IMR-90 (cell line): ENCODE results near the gene INPPL1. TPM values are rescaled to one million over a fixed set of nuclear protein-coding genes. Genes with fewer than 3 reads are reported as not detected.
A peak's percentile ranks its signal among the peaks of the same experiment; 100 is the strongest.

Source experiments
- ATAC-seq: fragments of 200-7000 bp; cut with Tn5 transposase; 2 replicates; pipeline ENCODE4 v1.9.1; 2020; ENCODE audit warnings: low read depth, mild to moderate bottlenecking, moderate library complexity
- BruUV-seq: library from RNA; stranded (reverse); fragments of 400-500 nt; replicated peaks from 2 replicates; lab custom pipeline; 2021; lab: Mats Ljungman, UMichigan
- CTCF ChIA-PET: fragments of 300-600 bp; formaldehyde crosslinking; extraction: SDS; loops from one replicate; lab custom pipeline; 2021; ENCODE audit warnings: antibody characterized with exemption; lab: Yijun Ruan, JAX
- POLR2A ChIA-PET: fragments of 300-600 bp; sonication (Branson Sonifier 250); formaldehyde crosslinking; loops from one replicate; lab custom pipeline; 2022; ENCODE audit warnings: antibody characterized with exemption; ENCODE audit not compliant: unreplicated experiment; lab: Charles Lee
- DNase-seq: peaks from one replicate; pipeline ENCODE4 v3.0.0; 2013
- H2AFZ ChIP-seq: replicated peaks from 2 replicates; pipeline ENCODE3; 2013; ENCODE audit warnings: low read length, mild to moderate bottlenecking; ENCODE audit not compliant: poor library complexity
- H2AK5ac ChIP-seq: 2 replicates; pipeline ENCODE4 v1.6.1; 2013; ENCODE audit warnings: low read depth, low read length, inconsistent platforms
- H2AK9ac ChIP-seq: replicated peaks from 2 replicates; pipeline ENCODE3; 2013; ENCODE audit warnings: mild to moderate bottlenecking, low read depth, low read length, moderate library complexity; ENCODE audit not compliant: poor library complexity
- H2BK120ac ChIP-seq: 2 replicates; pipeline ENCODE4 v1.6.1; 2013; ENCODE audit warnings: low read depth, low read length, inconsistent platforms
- H2BK15ac ChIP-seq: 3 replicates; pipeline ENCODE4 v1.6.1; 2013; ENCODE audit warnings: low read depth, low read length, inconsistent platforms
- H2BK20ac ChIP-seq: 2 replicates; pipeline ENCODE4 v1.6.1; 2013; ENCODE audit warnings: low read depth, mild to moderate bottlenecking, inconsistent platforms, low read length, moderate library complexity
- H2BK5ac ChIP-seq: 2 replicates; pipeline ENCODE4 v1.6.1; 2013; ENCODE audit warnings: mild to moderate bottlenecking, low read depth, low read length, inconsistent platforms; ENCODE audit not compliant: poor library complexity, severe bottlenecking
- H3K14ac ChIP-seq: replicated peaks from 2 replicates; pipeline ENCODE4 v1.6.1; 2013; ENCODE audit warnings: low read depth, low read length, inconsistent platforms
- H3K18ac ChIP-seq: 2 replicates; pipeline ENCODE4 v1.6.1; 2013; ENCODE audit warnings: low read depth, low read length, control low read depth
- H3K23ac ChIP-seq: 2 replicates; pipeline ENCODE4 v1.6.1; 2013; ENCODE audit warnings: low read depth, low read length, inconsistent platforms
- H3K27ac ChIP-seq: 2 replicates; pipeline ENCODE4 v1.5.1; 2013; ENCODE audit warnings: mild to moderate bottlenecking, control low read depth, low read length; ENCODE audit not compliant: insufficient read depth
- H3K27me3 ChIP-seq: 2 replicates; pipeline ENCODE4 v1.6.1; 2013; ENCODE audit warnings: low read length; ENCODE audit not compliant: control insufficient read depth, insufficient read depth
- H3K36me3 ChIP-seq: 2 replicates; pipeline ENCODE4 v1.6.1; 2013; ENCODE audit warnings: low read length, mixed read lengths; ENCODE audit not compliant: control insufficient read depth, insufficient read depth
- H3K4ac ChIP-seq: 2 replicates; pipeline ENCODE4 v1.6.1; 2013; ENCODE audit warnings: low read depth, low read length, inconsistent platforms
- H3K4me1 ChIP-seq: 2 replicates; pipeline ENCODE4 v1.6.1; 2013; ENCODE audit warnings: low read length, mixed read lengths; ENCODE audit not compliant: control insufficient read depth, insufficient read depth
- H3K4me2 ChIP-seq: 2 replicates; pipeline ENCODE4 v1.6.1; 2013; ENCODE audit warnings: low read depth, mild to moderate bottlenecking, control low read depth, low read length, moderate library complexity
- H3K4me3 ChIP-seq: 2 replicates; pipeline ENCODE4 v1.5.1; 2013; ENCODE audit warnings: low read depth, mild to moderate bottlenecking, control low read depth, low read length, moderate library complexity; ENCODE audit not compliant: insufficient read depth
- H3K56ac ChIP-seq: 2 replicates; pipeline ENCODE4 v1.6.1; 2013; ENCODE audit warnings: low read length, inconsistent platforms; ENCODE audit not compliant: insufficient read depth; ENCODE audit errors: extremely low read depth
- H3K79me1 ChIP-seq, 2 experiments: 2 replicates each; pipeline ENCODE4 v1.6.1; 2013; ENCODE audit warnings: low read length in 2 of 2, inconsistent platforms in 1 of 2, low read depth in 1 of 2
- H3K9ac ChIP-seq: 2 replicates; pipeline ENCODE4 v1.6.1; 2013; ENCODE audit warnings: low read depth, low read length, control low read depth
- H3K9me1 ChIP-seq: 2 replicates; pipeline ENCODE4 v1.6.1; 2013; ENCODE audit warnings: low read length, inconsistent platforms; ENCODE audit not compliant: insufficient read depth
- H3K9me3 ChIP-seq: 2 replicates; pipeline ENCODE4 v1.6.1; 2013; ENCODE audit warnings: low read length; ENCODE audit not compliant: control insufficient read depth, insufficient read depth
- H4K20me1 ChIP-seq: 2 replicates; pipeline ENCODE4 v1.6.1; 2013; ENCODE audit warnings: low read length, inconsistent platforms; ENCODE audit not compliant: insufficient read depth
- H4K5ac ChIP-seq: 2 replicates; pipeline ENCODE4 v1.6.1; 2013; ENCODE audit warnings: mild to moderate bottlenecking, low read depth, low read length, control low read depth
- H4K8ac ChIP-seq, 2 experiments: 2 replicates each; pipeline ENCODE4 v1.6.1; 2013; ENCODE audit warnings: low read depth in 2 of 2, low read length in 2 of 2, control low read depth in 1 of 2, inconsistent platforms in 1 of 2
- H4K91ac ChIP-seq: 2 replicates; pipeline ENCODE4 v1.6.1; 2013; ENCODE audit warnings: low read depth, low read length, inconsistent platforms; ENCODE audit not compliant: insufficient read depth
- BHLHE40 ChIP-seq: fragments of 150-350 bp; IDR thresholded peaks from 2 replicates; pipeline ENCODE4 v1.6.1; 2016; ENCODE audit warnings: mild to moderate bottlenecking, low read depth, low read length
- CEBPB ChIP-seq: IDR thresholded peaks from 2 replicates; pipeline ENCODE4 v1.6.1; 2012; ENCODE audit warnings: low read depth, low read length, improper control_type of control experiment
- CHD1 ChIP-seq: IDR thresholded peaks from 2 replicates; pipeline ENCODE4 v1.6.1; 2012; ENCODE audit warnings: low read depth, low read length, improper control_type of control experiment
- FOS ChIP-seq: fragments of 150-350 bp; IDR thresholded peaks from 2 replicates; pipeline ENCODE4 v1.6.1; 2016; ENCODE audit warnings: low read depth, low read length
- MAFK ChIP-seq: IDR thresholded peaks from 2 replicates; pipeline ENCODE4 v1.6.1; 2012; ENCODE audit warnings: low read depth, low read length, improper control_type of control experiment
- MAZ ChIP-seq: IDR thresholded peaks from 2 replicates; pipeline ENCODE4 v1.6.1; 2012; ENCODE audit warnings: low read depth, mild to moderate bottlenecking, low read length, improper control_type of control experiment, moderate library complexity, borderline replicate concordance
- MXI1 ChIP-seq: IDR thresholded peaks from 2 replicates; pipeline ENCODE4 v1.6.1; 2012; ENCODE audit warnings: low read depth, mild to moderate bottlenecking, low read length, moderate library complexity, borderline replicate concordance
- NFE2L2 ChIP-seq: fragments of 150-350 bp; IDR thresholded peaks from 2 replicates; pipeline ENCODE4 v1.6.1; 2016; ENCODE audit warnings: low read depth, mild to moderate bottlenecking, low read length
- POLR2A ChIP-seq: IDR thresholded peaks from 2 replicates; pipeline ENCODE4 v1.6.1; 2012; ENCODE audit warnings: mild to moderate bottlenecking, low read depth, low read length
- RAD21 ChIP-seq: IDR thresholded peaks from 2 replicates; pipeline ENCODE4 v1.6.1; 2012; ENCODE audit warnings: low read length, improper control_type of control experiment
- RCOR1 ChIP-seq: IDR thresholded peaks from 2 replicates; pipeline ENCODE4 v1.6.1; 2012; ENCODE audit warnings: mild to moderate bottlenecking, low read length, improper control_type of control experiment; ENCODE audit not compliant: insufficient replicate concordance
- RFX5 ChIP-seq: IDR thresholded peaks from 2 replicates; pipeline ENCODE4 v1.8.0; 2012; ENCODE audit warnings: low read depth, mild to moderate bottlenecking, low read length, moderate library complexity
- SMC3 ChIP-seq: fragments of 150-350 bp; IDR thresholded peaks from 2 replicates; pipeline ENCODE4 v1.6.1; 2016; ENCODE audit warnings: low read depth, mild to moderate bottlenecking, antibody characterized with exemption, low read length, moderate library complexity
- WGBS, 2 experiments: methylation state at CpG; one replicate each; pipeline versions ENCODE4 v1.1.5 to v1.1.7; 2013; ENCODE audit warnings: missing lambda C conversion rate in 2 of 2; ENCODE audit not compliant: insufficient read length in 1 of 2; ENCODE audit errors: extremely low coverage in 2 of 2; 5-methylcytosine and 5-hydroxymethylcytosine counted together
- dilution Hi-C: fragments of 300-500 bp; cut with HindIII; formaldehyde crosslinking; loops from one replicate; pipeline ENCODE4 v1.14.3; 2018; ENCODE audit warnings: low sequenced_read_pairs; ENCODE audit not compliant: unreplicated experiment
- in situ Hi-C: fragments of 300-500 bp; cut with MboI; formaldehyde crosslinking; loops from 3 replicates; pipeline ENCODE4 v1.14.3; 2019; ENCODE audit warnings: low sequenced_read_pairs, inconsistent platforms, mixed read lengths
- intact Hi-C: fragments of 100-400 bp; cut with micrococcal nuclease; formaldehyde crosslinking; loops from 2 replicates; pipeline ENCODE4 v1.10.0; 2022
- polyA plus RNA-seq, 3 experiments: library from polyadenylated mRNA; depleted of rRNA; stranded (reverse); fragments of >200 nt; gene quantifications; 2 replicates each; pipeline ENCODE4 v1.2.3, GENCODE V29; 2012; ENCODE audit warnings: low replicate concordance in 1 of 3
- total RNA-seq: library from RNA; depleted of rRNA; stranded (reverse); fragments of >200 nt; gene quantifications from 2 replicates; pipeline ENCODE4 v1.2.3, GENCODE V29; 2012
- TF ChIP-seq, protein P1 (sequence below): fragments of 150-350 bp; IDR thresholded peaks from 2 replicates; pipeline ENCODE4 v1.6.1; 2016; ENCODE audit warnings: low read depth, mild to moderate bottlenecking, low read length, moderate library complexity, borderline replicate concordance
- TF ChIP-seq, protein P2 (sequence below): fragments of 150-350 bp; IDR thresholded peaks from 2 replicates; pipeline ENCODE4 v1.6.1; 2017; ENCODE audit warnings: mild to moderate bottlenecking, antibody characterized with exemption, low read length, low read depth

Gene INPPL1
- total and polyA plus RNA-seq, 2 of the 4 experiments (the other 2 are of a cell fraction): 27.4 to 105 TPM

DNA sequence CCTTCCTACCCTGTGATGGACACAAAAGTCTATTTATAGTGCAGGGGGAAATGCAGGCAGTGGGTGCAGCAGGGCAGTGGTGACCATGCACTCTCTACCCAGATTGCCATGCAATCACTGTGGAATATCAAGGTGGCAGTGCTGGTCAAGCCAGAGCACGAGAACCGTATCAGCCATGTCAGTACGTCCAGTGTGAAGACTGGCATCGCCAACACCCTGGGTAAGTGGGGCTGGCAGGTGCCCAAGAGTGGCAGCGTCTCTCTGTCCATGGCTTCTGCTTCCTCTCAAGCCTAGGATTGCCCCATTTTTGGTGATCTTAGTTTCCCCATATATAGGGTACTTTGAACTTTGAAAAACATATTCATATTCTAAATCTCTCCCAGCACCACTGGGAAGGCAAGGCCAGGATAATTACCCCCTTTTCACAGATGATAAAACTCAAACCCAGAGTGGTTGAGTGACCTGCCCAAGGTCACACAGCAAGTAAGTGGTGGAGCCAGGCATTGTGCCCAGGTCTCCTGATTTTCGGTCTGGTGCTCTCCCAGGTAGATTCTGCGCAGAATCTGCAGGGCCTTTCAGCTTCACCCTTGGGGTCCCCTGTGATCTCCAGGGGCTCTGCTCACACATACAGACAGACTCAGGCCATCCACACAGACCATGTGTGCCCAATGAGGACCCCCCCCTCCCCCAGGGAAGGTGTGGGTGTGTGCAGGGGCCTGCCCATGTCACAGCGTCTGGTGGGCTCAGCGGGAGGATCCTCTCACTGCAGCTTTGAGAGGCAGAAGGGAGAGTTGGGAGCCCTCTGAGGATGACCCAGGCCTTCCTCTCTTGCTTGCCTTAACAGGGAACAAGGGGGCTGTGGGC, 7.1 kb downstream of the INPPL1 start:
- no peak for ATAC-seq
- dilution Hi-C loops: no loop called here
- H2BK15ac ChIP-seq: no peak overlapping the region
- peaks cover 2% of the 10 kb centered on the region; the same call in 1 of the 2 replicates for H3K4me1 ChIP-seq
- in situ Hi-C loops: no loop called here
- peaks cover 91% of the 10 kb centered on the region for H3K36me3 ChIP-seq
- H3K56ac ChIP-seq: no peak overlapping the region
- no peak overlapping the region for H3K4ac ChIP-seq
- CTCF ChIA-PET: no interaction called here
- no peak overlapping the region for H4K8ac ChIP-seq
- no peak overlapping the region for H3K9ac ChIP-seq
- no peak overlapping the region for H3K23ac ChIP-seq
- H3K27ac ChIP-seq: no peak overlapping the region
- peaks cover 18 to 71% of the 10 kb centered on the region in 2 experiments for H3K79me1 ChIP-seq
- no peak overlapping the region for H3K14ac ChIP-seq
- H2BK20ac ChIP-seq: no peak overlapping the region
- H3K18ac ChIP-seq: no peak overlapping the region
- H3K9me1 ChIP-seq: peaks cover under 1% of the 10 kb centered on the region; the same call in 1 of the 2 replicates
- H2AK5ac ChIP-seq: no peak overlapping the region
- no TSS peak for BruUV-seq
- H4K5ac ChIP-seq: no peak overlapping the region
- no peak overlapping the region for H3K4me3 ChIP-seq
- 97% methylated on average over 4 of the region's 9 CpGs; no CpG with 5 or more reads in 1 of the 2 experiments for WGBS, 2 experiments
- no peak overlapping the region for H2BK120ac ChIP-seq
- intact Hi-C loops: no loop called here
- no peaks in the 10 kb centered on the region for H3K27me3 ChIP-seq
- no peaks in the 10 kb centered on the region for H3K9me3 ChIP-seq
- H2AFZ ChIP-seq: no peak overlapping the region
- POLR2A ChIA-PET: no interaction called here
- DNase-seq: no peak
- peak overlapping the region; percentile 20 for H2AK9ac ChIP-seq
- peaks cover 73% of the 10 kb centered on the region for H4K20me1 ChIP-seq
- no peak overlapping the region for H4K91ac ChIP-seq
- no peak overlapping the region for H3K4me2 ChIP-seq
- no peak overlapping the region for H2BK5ac ChIP-seq
- no peak for TF ChIP-seq RAD21
- TF ChIP-seq, protein P1, sequence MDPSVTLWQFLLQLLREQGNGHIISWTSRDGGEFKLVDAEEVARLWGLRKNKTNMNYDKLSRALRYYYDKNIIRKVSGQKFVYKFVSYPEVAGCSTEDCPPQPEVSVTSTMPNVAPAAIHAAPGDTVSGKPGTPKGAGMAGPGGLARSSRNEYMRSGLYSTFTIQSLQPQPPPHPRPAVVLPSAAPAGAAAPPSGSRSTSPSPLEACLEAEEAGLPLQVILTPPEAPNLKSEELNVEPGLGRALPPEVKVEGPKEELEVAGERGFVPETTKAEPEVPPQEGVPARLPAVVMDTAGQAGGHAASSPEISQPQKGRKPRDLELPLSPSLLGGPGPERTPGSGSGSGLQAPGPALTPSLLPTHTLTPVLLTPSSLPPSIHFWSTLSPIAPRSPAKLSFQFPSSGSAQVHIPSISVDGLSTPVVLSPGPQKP: no peak
- no peak for TF ChIP-seq POLR2A
- TF ChIP-seq, protein P2, sequence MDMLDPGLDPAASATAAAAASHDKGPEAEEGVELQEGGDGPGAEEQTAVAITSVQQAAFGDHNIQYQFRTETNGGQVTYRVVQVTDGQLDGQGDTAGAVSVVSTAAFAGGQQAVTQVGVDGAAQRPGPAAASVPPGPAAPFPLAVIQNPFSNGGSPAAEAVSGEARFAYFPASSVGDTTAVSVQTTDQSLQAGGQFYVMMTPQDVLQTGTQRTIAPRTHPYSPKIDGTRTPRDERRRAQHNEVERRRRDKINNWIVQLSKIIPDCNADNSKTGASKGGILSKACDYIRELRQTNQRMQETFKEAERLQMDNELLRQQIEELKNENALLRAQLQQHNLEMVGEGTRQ: no peak
- no peak for TF ChIP-seq FOS
- TF ChIP-seq CHD1: no peak
- TF ChIP-seq MAZ: no peak
- TF ChIP-seq RCOR1: no peak
- TF ChIP-seq CEBPB: no peak
- no peak for TF ChIP-seq SMC3
- TF ChIP-seq MAFK: no peak
- no peak for TF ChIP-seq RFX5
- TF ChIP-seq MXI1: no peak
- no peak for TF ChIP-seq BHLHE40
- no peak for TF ChIP-seq NFE2L2
